C4-2B (cell line): Measurements from ENCODE around the gene PTPRN2.

Source experiments
- ZFX ChIP-seq: fragments of 450-650 bp; IDR thresholded peaks from 2 replicates; pipeline ENCODE4 v1.6.1; 2017
- TF ChIP-seq, protein P1 (sequence below): fragments of 450-650 bp; conservative IDR thresholded peaks from 2 replicates; pipeline ENCODE4 v1.5.1; 2017; ENCODE audit warnings: mild to moderate bottlenecking

DNA sequence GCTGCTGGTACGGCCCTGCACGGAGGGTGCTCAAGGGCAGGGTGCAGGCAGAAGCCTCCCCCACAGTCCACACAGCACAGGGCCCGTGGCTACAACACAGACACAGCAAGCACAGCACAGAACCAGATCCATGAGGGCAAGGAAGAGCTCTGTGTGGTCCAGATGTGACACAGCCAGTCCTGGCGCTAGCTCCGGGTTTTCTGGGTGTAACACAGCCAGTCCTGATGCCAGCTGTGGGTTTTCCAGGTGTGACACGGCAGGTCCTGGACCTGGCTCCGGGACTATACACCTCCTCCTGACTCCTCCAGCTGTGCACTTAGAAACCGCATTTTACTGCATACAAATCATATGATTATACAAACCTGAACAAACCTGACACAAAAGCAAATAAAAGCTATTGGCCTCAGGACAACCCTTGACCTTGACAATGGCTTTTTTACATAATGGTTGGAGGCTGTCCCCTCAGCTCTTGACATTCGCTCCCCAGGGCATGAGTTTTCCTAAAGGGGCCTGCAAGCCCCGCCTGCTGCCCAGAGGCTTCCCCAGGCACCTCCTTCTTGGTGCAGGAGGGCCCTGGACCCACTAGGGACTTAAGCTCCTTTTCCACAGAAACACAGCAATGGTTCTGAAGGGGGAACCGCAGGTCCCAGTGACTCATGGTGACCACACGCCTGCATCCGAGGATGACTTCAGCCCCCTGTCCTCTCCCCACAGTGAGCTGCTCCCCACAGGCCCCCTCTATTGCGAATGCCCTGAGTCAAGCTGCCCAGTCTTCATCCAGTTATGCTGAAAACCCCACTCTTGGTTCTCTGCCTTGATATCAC, 209.6 kb downstream of the PTPRN2 start:
- no peak for TF ChIP-seq ZFX
- TF ChIP-seq, protein P1, sequence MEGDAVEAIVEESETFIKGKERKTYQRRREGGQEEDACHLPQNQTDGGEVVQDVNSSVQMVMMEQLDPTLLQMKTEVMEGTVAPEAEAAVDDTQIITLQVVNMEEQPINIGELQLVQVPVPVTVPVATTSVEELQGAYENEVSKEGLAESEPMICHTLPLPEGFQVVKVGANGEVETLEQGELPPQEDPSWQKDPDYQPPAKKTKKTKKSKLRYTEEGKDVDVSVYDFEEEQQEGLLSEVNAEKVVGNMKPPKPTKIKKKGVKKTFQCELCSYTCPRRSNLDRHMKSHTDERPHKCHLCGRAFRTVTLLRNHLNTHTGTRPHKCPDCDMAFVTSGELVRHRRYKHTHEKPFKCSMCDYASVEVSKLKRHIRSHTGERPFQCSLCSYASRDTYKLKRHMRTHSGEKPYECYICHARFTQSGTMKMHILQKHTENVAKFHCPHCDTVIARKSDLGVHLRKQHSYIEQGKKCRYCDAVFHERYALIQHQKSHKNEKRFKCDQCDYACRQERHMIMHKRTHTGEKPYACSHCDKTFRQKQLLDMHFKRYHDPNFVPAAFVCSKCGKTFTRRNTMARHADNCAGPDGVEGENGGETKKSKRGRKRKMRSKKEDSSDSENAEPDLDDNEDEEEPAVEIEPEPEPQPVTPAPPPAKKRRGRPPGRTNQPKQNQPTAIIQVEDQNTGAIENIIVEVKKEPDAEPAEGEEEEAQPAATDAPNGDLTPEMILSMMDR: no peak
